COLO668 (cell line): ENCODE data around the gene PLS1.
A peak's percentile ranks its signal among the peaks of the same experiment; 100 is the strongest.
"Not testable (repeated sequence)": the region's sequence is repeated elsewhere in the genome, so short reads cannot be mapped to it uniquely, and the experiment has no call there.

Experiments
- DNase-seq: peaks from one replicate; lab custom pipeline; 2025; ENCODE audit not compliant: unreplicated experiment; lab: John Stamatoyannopoulos, UW

The PLS1 gene

DNA sequence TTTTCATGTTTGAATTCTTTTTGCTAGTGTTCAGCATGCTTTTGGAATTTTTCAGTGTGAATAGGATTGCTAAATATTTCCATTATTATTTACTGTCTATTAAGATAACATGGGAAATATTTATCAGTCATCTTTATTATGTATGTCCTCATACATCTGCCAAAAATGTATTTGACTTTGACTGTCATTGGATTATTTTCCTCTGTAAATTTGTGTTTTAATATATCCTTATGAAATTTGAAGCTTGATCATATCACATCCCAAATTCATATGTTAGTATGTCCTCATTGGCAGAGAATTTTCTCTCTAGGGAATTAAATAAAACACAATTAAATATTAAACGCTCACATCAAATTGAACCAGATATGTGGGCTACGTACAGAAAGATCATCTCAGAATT lies 95.3 kb downstream of the PLS1 start:
- DNase-seq, result no peak

DNA sequence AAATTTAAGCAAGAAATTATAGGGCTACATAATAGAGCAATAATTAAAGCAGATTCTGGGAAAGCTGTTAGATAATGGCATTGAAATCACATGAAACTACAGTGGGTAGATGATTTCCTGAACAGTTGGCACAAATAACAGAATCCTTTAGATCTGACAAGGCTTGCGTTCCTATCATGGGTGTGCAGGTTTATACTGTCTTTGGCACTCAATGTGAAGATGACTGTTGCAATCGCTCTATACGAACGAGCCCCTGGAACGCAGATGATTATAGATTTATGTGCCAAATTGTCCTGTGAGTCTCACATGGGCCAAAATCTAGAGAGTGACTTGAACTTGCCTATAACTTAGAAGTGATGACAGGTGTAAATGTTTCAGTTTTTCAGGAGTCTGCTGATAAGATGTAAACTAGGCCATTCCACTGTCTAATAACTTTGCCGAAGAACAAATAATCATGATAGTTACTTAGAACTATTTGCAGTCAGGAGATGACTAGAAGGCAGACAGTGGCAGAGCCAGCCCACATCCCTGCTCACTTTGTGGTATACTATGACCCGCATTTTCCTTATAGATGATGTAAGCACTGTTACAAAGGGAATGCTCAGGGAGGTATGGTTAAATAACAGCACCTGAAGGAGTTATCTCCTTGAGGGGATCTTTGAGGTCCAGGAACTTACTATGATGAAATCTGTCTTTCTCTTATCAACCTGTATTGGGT lies 97.1 kb downstream of the PLS1 start:
- no peak for DNase-seq

DNA sequence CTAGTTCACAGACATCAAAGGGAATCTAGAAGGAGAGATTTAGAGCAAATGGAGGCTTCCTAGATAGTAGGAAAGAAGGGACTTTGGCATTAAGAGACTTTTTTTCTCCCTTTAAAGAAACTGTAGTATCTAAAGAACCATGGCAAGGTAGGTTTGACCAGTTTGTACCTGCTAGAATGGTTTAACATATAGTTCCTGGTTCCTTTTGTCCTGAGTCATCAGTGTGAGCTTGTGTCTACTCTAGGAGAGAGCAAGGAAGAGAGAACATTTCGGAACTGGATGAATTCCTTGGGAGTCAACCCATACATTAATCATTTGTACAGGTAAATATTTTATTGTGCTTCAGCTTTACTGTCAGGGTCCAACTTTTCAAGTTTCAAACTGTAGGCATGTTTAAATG lies 98.0 kb downstream of the PLS1 start:
- no peak for DNase-seq

DNA sequence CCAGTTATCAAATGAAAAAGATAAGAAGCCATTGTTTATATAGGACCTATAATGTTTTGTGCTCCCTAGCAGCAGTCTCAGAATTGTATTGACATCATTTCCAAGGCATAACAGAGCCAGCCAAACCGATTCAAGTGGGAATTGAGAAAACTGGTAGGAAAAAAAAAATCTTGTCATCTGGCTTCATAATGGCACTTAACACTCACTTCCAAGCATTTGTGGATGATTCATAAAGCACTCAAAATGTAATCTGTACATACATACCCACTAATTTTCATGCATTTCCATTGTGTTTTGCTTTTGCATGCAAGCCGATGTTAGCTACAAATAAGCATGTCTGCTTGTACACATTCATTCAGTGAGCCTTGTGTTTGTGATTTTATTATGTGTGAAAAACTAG lies 109.0 kb downstream of the PLS1 start:
- no peak for DNase-seq

DNA sequence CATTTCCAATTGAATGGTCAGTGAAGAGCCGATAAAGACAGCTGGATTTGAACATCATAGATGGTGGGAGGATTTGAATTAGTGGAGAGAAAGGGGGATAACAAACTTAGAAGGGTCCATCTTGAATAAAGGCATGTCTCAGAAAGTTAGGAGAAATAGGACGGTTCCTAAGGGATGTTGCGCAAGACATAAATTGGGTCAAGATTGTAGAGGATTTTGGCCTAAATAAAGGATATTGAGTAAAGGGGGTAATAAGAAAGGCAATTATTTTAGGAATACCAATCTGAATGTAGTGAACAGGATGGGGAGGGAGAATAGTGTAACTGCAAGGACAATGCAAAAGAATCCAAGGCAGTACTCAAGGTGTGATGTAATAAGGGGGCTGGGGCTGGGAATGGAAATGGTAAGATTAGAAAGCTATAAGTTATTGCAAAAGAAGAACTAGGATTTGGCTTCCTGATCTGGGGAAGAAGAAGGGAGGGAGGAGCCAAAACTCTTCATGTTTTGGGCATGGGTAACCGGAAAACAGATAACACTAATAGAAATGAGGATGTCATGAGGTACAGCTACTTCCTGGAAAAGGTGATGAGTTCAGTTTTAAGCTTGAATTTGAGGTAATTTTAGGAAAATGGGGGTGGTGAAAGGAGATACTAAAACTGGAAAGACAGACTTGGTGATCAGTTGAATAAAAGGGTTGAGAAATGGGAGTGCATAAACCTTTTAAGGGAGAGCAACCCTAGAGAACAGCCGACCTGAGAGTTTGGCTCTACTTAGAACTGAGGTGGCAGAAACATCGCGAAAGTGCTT lies 110.3 kb downstream of the PLS1 start:
- DNase-seq, result no peak

DNA sequence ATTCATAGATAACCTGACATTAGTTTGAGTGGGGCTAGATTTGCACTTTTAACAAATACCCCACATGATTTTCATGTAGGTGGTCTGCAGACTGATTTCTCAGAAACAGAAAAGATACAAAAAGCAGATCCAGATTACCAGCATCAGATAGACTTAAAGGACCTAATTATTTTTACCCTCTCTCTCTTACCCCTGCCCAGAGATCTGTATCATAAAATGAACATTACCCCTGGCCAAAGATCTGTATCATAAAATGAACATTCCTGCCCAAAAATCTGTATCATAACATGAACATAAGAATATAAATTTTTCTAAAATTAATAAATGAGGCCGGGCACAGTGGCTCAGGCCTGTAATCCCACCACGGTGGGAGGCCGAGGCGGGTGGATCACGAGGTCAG lies 113.0 kb downstream of the PLS1 start:
- DNase-seq, result no peak

DNA sequence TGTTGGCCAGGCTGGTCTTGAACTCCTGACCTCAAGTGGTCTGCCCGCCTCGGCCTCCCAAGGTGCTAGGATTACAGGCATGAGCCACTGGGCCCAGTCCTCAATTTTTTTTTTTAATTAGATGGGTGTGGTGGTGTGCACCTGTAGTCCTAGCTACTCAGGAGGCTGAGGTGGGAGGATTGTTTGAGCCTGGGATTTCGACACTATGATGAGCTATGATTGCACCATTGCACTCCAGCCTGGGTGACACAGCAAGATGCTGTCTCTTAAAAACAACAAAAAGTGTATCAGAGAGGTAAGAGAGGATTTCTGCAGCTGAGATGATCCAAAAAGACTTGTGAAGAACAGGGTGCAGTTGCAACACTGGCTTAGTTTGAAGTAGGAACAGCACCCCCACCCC lies 118.7 kb downstream of the PLS1 start:
- DNase-seq, result not testable (repeated sequence)

DNA sequence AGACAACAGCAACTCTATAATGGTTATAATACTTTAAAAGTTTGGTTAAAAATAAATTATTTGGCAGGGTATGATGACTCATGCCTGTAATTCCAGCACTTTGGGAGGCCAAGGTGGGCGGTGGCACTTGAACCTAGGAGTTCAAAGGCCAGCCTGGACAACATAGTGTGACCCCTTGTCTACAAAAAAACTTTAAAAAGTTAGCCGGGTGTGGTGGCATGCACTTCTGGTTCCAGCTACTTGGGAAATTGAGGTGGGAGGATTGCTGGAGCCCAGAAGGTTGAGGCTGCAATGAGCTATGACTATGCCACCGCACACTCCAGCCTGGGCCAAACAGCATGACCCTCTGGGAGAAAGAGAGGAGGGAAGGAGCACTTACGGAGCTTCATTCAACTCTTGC lies 119.9 kb downstream of the PLS1 start:
- no peak for DNase-seq

DNA sequence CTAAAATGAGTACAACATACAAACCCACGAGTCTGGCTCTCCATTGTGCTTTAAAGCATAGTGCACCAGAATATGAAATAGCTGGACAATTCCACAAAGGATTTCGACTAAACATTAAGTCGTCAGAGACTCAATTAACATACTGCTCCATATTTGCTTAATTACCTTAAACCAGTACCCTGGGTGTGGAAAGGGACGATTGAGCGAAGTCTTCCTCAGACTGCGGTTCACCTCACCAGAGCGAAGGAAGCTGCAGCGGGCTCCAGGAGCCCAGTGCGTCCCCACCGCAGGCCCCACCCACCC lies 127.4 kb downstream of the PLS1 start:
- DNase-seq, result no peak

DNA sequence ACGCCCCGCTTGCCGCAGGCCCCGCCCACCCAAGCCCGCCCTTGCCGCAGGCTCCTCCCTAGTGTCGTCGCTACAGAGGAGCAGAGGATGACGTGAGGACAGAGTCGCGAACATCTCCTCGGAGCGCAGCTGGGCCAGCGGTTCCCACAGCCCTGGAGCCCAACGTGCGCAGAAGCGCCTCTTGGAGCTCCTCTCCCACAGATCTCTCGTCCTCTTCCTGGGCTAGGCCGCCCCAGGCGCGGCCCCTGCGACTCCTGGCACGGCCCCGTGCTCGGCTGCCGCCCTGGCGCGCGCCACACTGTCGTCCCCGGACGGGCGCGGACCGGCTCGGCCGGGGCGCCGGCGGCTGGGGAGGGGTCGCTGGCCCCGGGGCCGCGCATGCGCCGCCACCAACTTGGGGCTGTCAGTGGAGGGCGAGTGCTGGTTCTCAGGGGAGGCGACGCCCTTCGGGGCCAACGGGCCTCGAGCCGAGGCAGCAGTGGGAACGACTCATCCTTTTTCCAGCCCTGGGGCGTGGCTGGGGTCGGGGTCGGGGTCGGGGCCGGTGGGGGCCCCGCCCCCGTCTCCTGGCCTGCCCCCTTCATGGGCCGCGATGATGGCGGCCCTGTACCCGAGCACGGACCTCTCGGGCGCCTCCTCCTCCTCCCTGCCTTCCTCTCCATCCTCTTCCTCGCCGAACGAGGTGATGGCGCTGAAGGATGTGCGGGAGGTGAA lies 127.9 kb downstream of the PLS1 start, which contains the start of gene TRPC1:
TSS of gene TRPC1 (plus strand) at position 67 of the 714 bp plus-strand sequence. CDS start at position 593, 526 bp downstream.
- DNase-seq, result peak; percentile 78

DNA sequence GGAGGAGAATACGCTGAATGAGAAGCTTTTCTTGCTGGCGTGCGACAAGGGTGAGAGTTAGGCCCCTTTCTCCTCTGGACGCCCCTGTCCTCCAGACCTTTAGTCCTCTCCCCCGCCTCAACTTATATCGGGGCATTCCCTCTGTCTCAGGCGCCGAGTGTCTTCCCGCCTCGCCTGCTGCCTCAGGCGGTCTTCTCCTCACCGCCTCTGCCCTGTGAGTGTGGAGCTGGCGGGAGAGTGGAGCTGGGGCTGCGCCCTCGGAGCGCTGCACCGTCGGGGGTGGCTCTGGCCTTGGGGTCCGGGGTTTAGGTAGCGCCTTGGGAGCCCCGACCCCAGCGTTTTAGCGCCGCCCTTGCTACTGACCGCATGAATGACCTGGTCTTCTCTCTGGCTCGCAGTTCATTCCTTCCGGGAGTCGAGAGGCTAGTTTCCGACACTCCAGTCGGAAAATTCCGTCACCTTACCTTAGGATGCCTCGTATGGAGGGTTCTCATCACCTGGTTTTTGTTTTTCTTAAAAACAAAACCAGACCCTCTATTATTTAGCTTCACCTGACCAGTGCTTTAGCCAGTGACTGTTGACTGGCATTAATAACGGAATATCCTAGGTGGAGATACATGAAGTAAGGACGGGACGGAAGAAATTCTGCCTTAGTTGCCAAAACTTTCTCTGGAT lies 128.6 kb downstream of the PLS1 start:
- peak; percentile 35 for DNase-seq

DNA sequence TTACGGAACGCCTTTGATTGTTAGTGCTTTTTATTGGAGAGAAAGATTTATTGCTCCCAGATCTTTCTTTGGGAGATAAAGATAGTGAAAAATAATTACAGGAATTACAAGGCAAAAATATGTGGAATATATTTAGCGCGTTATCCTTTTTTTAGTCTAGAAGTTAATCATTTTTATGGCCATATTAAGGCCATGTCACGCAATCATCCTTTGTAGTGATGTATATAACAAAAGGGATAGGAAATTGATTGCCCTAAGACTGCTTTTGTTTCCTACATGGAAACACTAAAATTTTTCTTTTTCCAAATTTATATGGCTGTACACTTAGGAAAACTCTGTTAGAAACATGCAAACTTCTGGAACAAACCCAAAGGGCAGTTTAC lies 129.2 kb downstream of the PLS1 start:
- DNase-seq, result no peak

DNA sequence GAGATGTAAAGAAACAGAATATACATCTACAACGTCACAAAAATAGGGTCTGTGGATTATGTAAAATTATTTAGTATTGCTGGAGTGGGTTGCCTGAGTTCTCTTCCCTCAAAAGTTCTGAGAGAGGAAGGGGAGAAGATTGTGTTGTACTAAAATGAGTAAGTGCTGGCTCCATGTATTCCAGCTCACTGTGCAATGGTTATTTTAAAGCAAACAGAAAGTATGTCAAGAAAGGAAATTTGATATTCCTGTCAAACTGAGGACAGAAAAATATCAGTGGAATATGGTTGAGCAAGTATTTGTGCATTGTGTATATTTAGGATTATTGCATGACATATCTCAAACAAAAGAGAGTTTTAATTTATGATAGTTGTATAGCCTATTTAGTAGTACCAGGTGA lies 129.8 kb downstream of the PLS1 start:
- no peak for DNase-seq

DNA sequence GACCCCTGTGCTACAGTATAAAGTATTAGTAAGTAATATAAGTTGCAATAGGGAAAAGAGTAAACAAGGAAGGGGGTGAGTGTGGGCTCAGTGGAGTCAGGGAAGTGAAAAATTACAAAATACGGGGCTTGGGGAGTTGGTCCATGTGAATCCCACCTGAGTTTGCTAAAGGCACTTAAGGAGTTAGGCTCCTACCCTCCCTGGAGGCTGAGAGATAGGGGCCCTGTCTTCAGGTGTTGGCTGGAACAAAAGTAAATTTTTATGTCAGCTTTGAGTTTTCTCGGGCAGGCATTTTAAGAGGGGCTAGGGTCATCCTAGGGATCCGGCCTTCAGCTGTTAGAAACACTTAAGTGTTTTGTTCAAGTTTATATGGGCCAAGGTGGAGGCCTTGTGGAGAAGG lies 135.9 kb downstream of the PLS1 start:
- no peak for DNase-seq

DNA sequence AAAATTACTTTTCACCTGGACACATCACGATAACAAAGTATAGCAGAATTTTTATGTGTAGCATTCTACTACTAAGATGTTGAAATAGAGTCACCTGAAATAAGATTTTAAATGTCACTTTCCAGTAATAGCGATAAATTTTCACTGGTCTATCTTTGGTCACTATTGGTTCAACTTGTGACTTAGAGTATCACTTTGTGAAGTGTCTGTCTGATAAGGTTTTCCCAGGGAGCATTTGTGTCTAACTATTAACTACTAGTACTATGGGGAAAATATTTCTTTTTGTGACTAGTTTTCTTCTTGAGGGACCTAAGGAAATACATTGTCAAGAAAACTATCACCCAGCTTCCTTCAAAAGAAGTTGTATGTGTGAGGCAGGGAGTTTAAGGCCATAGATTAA lies 138.6 kb downstream of the PLS1 start:
- no peak for DNase-seq

DNA sequence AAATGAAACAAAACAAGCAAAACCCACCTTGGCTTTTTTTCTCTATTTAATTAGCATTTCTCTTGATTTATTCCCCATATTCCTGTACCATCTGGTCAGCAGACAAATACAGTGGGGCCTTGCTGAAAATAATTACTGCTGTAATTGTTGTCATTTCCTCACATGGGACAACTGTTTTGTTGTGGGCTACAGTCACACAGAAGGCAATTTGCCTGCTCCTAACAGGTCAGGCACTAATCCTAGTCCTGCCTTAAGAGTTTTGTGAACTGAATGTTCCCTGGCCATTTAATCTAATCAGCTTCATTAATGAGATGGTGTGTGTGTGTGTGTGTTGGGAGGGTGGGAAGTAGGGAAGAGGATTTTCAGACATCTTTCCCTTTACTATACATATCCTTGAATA lies 139.3 kb downstream of the PLS1 start:
- no peak for DNase-seq

DNA sequence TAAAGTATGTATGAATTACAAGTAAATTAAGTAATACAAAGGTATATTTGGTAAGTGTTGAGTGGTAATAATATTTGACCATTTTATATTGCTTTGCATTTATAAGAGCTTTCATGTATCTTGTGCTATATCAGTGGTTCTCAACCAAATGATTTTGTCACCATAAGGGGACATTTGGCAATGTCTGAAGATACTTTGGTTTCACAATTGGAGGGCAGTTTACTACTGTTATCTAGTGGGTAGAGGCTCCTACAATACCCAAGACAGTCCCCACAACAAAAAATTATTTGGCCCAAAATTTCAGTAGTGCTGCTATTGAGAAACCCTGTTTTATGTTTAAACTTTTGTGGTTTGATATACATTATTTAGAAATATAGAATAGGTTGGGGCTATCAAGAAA lies 142.2 kb downstream of the PLS1 start:
- no peak for DNase-seq

DNA sequence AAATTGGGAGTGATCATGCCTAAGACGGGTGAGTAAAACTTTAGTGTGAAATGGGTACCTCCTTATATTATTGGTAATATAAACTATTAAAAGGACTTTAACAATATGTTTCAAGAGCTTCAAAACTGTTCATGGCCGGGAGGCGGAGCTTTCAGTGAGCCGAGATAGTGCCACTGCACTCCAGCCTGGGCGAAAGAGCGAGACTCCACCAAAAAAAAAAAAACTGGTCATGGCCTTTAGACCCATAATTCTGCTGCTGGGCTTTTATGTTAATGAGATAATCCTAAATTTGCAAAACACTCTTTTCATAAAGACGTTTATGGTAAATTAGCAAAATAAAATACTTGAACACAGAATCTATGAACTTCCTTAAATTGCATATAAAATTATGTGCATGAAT lies 150.5 kb downstream of the PLS1 start:
- no peak for DNase-seq

DNA sequence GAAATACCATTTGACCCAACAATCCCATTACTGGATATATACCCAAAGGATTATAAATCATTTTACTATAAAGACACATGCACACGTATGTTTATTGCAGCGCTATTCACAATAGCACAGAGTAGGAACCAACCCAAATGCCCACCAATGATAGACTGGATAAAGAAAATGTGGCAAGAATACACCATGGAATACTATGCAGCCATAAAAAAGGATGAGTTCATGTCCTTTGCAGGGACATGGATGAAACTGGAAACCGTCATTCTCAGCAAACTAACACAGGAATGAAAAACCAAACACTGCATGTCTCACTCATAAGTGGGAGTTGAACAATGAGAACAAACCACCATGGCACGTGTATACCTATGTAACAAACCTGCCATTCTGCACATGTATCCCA lies 154.3 kb downstream of the PLS1 start:
- DNase-seq, result not testable (repeated sequence)

DNA sequence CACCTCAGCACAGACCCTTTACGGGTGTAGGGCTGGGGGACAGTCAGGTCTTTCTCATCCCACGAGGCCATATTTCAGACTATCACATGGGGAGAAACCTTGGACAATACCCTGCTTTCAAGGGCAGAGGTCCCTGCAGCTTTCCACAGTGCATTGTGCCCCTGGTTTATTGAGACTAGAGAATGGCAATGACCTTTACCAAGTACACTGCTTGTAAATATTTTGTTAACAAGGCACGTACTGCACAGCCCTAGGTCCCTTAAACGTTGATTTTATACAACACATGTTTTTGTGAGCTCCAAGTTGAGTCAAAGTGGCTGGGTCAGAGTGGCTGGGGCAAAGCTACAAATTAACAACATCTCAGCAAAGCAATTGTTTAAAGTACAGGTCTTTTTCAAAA lies 156.4 kb downstream of the PLS1 start:
- DNase-seq, result not testable (repeated sequence)

DNA sequence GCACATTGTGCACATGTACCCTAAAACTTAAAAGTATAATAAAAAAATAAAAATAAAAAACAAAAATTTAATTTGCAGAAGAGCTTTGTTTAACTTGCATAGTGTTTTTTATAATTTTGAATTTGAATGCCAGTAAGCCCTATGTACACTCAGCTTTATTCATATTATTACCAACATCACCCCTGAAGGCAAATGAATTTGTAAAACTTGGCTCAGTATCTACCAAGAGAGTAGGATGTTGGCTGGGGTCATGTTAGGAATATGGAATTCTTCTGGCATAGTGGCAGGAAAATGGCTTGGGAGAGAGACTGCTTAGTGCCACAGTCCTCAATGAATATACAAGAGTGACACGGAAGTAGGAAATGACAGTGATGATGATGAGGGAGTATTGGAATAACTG lies 158.3 kb downstream of the PLS1 start:
- no peak for DNase-seq
